HG02973 (cell line): ENCODE data around the gene IQSEC3.
"Not testable (repeated sequence)": the region's sequence is repeated elsewhere in the genome, so short reads cannot be mapped to it uniquely, and the experiment has no call there.

ENCODE experiments used
- ATAC-seq: cut with Tn5 transposase; IDR thresholded peaks from one replicate; pipeline ENCODE4 v1.9.1; 2021; ENCODE audit warnings: moderate library complexity; ENCODE audit not compliant: unreplicated experiment

IQSEC3 gene

GRCh38 chr12:212715-213526 lies 146.4 kb downstream of the IQSEC3 start:
- ATAC-seq = no peak

GRCh38 chr12:213527-213932 lies 147.0 kb downstream of the IQSEC3 start:
- no peak for ATAC-seq

- no peak for ATAC-seq
Measured at GRCh38 chr12:214003-214741, 147.6 kb downstream of the IQSEC3 start, which contains the start of gene SLC6A12. Gene SLC6A12, minus strand, starts transcription at chr12:214157. Its CDS starts 4,171 bp downstream, at chr12:209986.

- ATAC-seq = no peak
Measured at GRCh38 chr12:215116-215515, 148.5 kb downstream of the IQSEC3 start.

GRCh38 chr12:217029-217428 lies 150.5 kb downstream of the IQSEC3 start:
- not testable (repeated sequence) for ATAC-seq

GRCh38 chr12:218221-218620 lies 151.7 kb downstream of the IQSEC3 start:
- ATAC-seq = no peak

- no peak for ATAC-seq
Measured at GRCh38 chr12:218728-219590, 152.4 kb downstream of the IQSEC3 start.

- no peak for ATAC-seq
Measured at GRCh38 chr12:219891-220352, 153.4 kb downstream of the IQSEC3 start.

GRCh38 chr12:220491-220890 lies 153.9 kb downstream of the IQSEC3 start:
- no peak for ATAC-seq

GRCh38 chr12:220946-221550 lies 154.5 kb downstream of the IQSEC3 start:
- no peak for ATAC-seq

- no peak for ATAC-seq
Measured at GRCh38 chr12:221736-222135, 155.2 kb downstream of the IQSEC3 start.

GRCh38 chr12:223841-224240 lies 157.3 kb downstream of the IQSEC3 start:
- ATAC-seq = no peak

- no peak for ATAC-seq
Measured at GRCh38 chr12:224330-224729, 157.8 kb downstream of the IQSEC3 start.

- ATAC-seq = no peak
Measured at GRCh38 chr12:225012-225411, 158.4 kb downstream of the IQSEC3 start.

GRCh38 chr12:226401-226800 lies 159.8 kb downstream of the IQSEC3 start:
- ATAC-seq = no peak

GRCh38 chr12:227286-227915 lies 160.8 kb downstream of the IQSEC3 start:
- no peak for ATAC-seq
